ENCODE data around the gene CMTM6. TPM values are rescaled to one million over a fixed set of nuclear protein-coding genes. Genes with fewer than 3 reads are reported as not detected.
"Not testable (repeated sequence)": the region's sequence is repeated elsewhere in the genome, so short reads cannot be mapped to it uniquely, and the experiment has no call there.

Gene CMTM6, protein sequence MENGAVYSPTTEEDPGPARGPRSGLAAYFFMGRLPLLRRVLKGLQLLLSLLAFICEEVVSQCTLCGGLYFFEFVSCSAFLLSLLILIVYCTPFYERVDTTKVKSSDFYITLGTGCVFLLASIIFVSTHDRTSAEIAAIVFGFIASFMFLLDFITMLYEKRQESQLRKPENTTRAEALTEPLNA
- total RNA-seq (2014; rRNA removed; shearing (Covaris generic)): 78.7 and 81.7 TPM in 2 replicates
- 56.2 and 75.3 TPM in 2 replicates for polyA plus RNA-seq (2015; cell fraction: cytosol; rRNA removed)
- polyA plus RNA-seq (2015; cell fraction: nucleus; rRNA removed): 14.6 and 16.3 TPM in 2 replicates

GRCh38 chr3:32502118-32502945 lies at the start of gene CMTM6:
CMTM6 (minus strand) TSS chr3:32502852; CDS start chr3:32502745, 107 bp downstream.
- DNase-seq (ENCODE audit: low read depth, low spot score): peak; percentile 78
- in situ Hi-C loops (cut with HindIII; ENCODE audit: low pct_unique_long_range_greater_than_20kb, low sequenced_read_pairs): no loop called here

GRCh38 chr3:32552013-32552412 lies 49.4 kb upstream of the CMTM6 start:
- no peak for DNase-seq (ENCODE audit: low read depth, low spot score)
- in situ Hi-C loops (cut with HindIII; ENCODE audit: low pct_unique_long_range_greater_than_20kb, low sequenced_read_pairs): no loop called here

DNA sequence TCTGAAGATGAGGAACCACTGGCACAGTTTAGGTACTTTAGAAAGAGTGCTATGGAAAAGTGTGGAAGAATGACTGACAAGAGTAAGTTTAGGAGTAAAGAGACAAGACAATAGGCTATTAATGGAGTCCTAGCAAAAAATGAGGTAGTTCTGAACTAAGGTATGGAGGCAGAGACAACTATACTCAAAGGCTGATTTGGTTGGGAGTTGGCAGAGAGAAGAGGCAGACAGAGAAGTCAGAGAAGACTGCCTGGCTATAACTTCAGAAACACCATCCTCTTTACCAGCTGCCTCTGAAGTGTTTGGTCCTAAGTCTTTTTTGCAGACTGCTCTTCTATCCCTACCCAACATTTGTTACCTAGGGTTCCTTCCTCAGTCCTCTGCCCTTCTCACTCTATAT lies 48.8 kb upstream of the CMTM6 start:
- in situ Hi-C loops (cut with HindIII; ENCODE audit: low pct_unique_long_range_greater_than_20kb, low sequenced_read_pairs): no loop called here
- DNase-seq (ENCODE audit: low read depth, low spot score): no peak

DNA sequence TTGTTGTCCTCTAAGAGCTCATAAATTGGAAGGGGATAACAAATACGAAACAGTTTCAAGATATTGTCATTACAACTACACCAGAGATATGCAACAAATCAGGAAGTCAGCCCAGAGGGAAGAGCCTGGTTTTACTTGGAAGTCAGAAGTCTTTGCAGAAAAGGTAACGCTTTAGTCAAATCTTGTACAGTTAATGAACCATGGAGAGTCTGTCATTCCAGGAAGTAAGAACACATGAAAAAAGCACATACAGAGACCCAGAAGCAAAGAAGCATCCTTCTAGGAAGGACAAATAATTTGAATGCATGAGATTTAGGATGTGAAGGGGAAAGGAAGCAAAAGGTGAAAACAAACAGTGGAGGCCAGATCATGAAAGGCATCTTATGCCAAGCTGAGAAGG lies 48.4 kb upstream of the CMTM6 start:
- no peak for DNase-seq (ENCODE audit: low read depth, low spot score)
- in situ Hi-C loops (cut with HindIII; ENCODE audit: low pct_unique_long_range_greater_than_20kb, low sequenced_read_pairs): no loop called here

- no peak for DNase-seq (ENCODE audit: low read depth, low spot score)
- in situ Hi-C loops (cut with HindIII; ENCODE audit: low pct_unique_long_range_greater_than_20kb, low sequenced_read_pairs): no loop called here
Measured at GRCh38 chr3:32545305-32545704, 42.7 kb upstream of the CMTM6 start.

DNA sequence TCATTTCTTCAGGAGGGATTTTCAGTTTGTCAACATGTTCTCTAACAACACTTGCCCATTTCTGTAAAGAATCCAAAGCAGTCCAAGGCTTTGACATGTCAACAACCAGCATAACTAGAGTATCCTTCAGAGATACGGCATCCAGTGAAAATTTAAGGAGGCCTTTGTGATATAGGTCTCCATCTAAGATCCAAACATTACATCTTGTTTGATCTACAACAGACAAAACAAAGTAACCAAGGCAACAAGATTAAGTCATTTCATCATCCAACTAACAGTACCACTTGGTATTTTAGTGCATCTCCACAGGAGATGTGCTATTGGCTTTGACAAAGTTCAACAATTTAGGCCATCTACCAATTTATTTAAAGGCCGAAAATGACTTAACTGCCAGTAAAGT lies 42.2 kb upstream of the CMTM6 start:
- DNase-seq (ENCODE audit: low read depth, low spot score): no peak
- in situ Hi-C loops (cut with HindIII; ENCODE audit: low pct_unique_long_range_greater_than_20kb, low sequenced_read_pairs): no loop called here

- in situ Hi-C loops (cut with HindIII; ENCODE audit: low pct_unique_long_range_greater_than_20kb, low sequenced_read_pairs): no loop called here
- no peak for DNase-seq (ENCODE audit: low read depth, low spot score)
Measured at GRCh38 chr3:32542807-32543206, 40.2 kb upstream of the CMTM6 start.

- DNase-seq (ENCODE audit: low read depth, low spot score): peak; percentile 83
- in situ Hi-C loops (cut with HindIII; ENCODE audit: low pct_unique_long_range_greater_than_20kb, low sequenced_read_pairs): no loop called here
Measured at GRCh38 chr3:32540899-32541298, 38.2 kb upstream of the CMTM6 start.

DNA sequence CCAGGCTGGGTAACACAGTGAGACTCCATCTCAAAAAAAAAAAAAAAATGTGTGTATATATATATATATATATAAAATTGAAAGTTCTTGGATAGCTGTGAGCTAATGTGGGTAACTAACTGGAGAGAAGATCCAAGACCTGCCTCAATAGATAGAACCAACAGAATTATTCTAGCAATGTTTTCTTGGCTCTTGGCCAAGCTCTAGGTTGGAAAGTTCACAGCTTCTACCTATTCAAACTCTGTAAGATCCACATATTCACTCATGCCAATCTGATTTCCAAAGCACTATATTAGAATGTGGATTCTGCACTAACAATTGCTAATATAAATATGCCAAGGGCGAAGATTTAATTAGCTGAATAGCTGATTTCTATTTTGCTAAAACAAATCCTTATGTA lies 29.8 kb upstream of the CMTM6 start:
- in situ Hi-C loops (cut with HindIII; ENCODE audit: low pct_unique_long_range_greater_than_20kb, low sequenced_read_pairs): no loop called here
- DNase-seq (ENCODE audit: low read depth, low spot score): no peak

GRCh38 chr3:32531010-32531647 lies 28.5 kb upstream of the CMTM6 start:
- in situ Hi-C loops (cut with HindIII; ENCODE audit: low pct_unique_long_range_greater_than_20kb, low sequenced_read_pairs): no loop called here
- DNase-seq (ENCODE audit: low read depth, low spot score): no peak

GRCh38 chr3:32525720-32526119 lies 23.1 kb upstream of the CMTM6 start:
- in situ Hi-C loops (cut with HindIII; ENCODE audit: low pct_unique_long_range_greater_than_20kb, low sequenced_read_pairs): no loop called here
- DNase-seq (ENCODE audit: low read depth, low spot score): no peak

GRCh38 chr3:32522682-32523081 lies 20.0 kb upstream of the CMTM6 start:
- DNase-seq (ENCODE audit: low read depth, low spot score): no peak
- in situ Hi-C loops (cut with HindIII; ENCODE audit: low pct_unique_long_range_greater_than_20kb, low sequenced_read_pairs): no loop called here

GRCh38 chr3:32518921-32519320 lies 16.3 kb upstream of the CMTM6 start:
- in situ Hi-C loops (cut with HindIII; ENCODE audit: low pct_unique_long_range_greater_than_20kb, low sequenced_read_pairs); DNase-seq (ENCODE audit: low read depth, low spot score): not testable (repeated sequence)

DNA sequence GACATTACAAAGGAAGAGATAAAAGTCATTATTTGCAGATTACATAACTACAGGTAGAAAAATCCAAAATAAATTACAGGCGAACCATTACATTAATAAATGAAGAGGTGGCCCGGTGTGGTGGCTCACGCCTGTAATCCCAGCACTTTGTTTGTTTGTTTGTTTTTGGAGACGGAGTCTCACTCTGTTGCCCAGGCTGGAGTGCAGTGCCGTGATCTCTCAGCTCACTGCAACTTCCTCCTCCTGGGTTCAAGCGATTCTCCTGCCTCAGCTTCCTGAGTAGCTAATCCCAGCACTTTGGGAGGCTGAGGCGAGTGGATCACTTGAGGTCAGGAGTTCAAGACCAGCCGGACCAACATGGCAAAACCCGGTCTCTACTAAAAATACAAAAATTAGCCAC lies 14.1 kb upstream of the CMTM6 start:
- DNase-seq (ENCODE audit: low read depth, low spot score); in situ Hi-C loops (cut with HindIII; ENCODE audit: low pct_unique_long_range_greater_than_20kb, low sequenced_read_pairs): not testable (repeated sequence)

- DNase-seq (ENCODE audit: low read depth, low spot score): no peak
- in situ Hi-C loops (cut with HindIII; ENCODE audit: low pct_unique_long_range_greater_than_20kb, low sequenced_read_pairs): no loop called here
Measured at GRCh38 chr3:32511005-32511404, 8.4 kb upstream of the CMTM6 start.

DNA sequence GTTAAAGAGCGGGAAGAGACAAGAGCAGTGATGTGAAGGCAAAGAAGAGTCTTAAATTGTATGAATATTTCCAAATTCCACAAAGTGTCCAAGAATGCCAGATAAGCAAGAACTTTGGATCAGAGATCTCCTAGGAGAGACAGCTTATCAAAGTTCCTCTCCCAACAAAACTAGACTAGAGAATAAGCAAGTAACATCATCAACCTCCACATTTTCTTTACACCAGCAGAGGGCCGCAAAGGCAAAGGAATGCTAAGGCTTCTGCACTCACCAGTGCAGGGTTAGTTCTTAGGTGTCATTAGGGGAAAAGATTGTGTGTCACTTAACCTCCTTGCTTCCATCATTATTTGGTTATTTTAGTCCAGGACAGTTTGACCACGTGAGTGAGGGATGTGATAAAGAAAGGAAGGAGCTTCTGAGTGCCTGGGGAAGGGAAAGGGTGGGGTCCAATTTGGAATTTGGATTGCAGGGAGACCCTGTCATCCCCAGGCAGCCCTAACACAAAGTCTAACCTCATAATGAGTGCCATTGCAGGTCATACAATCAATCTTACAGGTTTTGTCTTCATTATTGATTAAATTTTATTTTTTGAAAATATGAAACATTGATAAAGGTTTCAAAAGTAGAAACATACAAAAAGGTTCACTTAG lies 7.5 kb upstream of the CMTM6 start:
- in situ Hi-C loops (cut with HindIII; ENCODE audit: low pct_unique_long_range_greater_than_20kb, low sequenced_read_pairs): no loop called here
- peak; percentile 86 for DNase-seq (ENCODE audit: low read depth, low spot score)

DNA sequence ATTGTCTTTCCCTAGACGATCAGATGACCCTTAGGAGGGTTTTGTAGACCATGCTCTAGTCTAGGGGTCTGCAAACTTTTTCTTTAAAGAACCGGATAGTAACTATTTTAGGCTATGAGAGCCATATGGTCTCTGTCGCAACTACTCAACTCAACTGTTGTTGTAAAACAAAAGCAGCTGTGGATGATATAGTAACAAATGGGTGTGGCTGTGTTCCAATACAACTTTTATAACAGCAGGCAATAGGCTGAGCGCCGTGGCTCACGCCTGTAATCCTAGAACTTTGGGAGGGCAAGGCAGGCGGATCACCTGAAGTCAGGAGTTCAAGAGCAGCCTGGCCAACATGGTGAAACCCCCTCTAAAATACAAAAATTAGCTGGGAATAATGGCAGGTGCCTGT lies 6.1 kb upstream of the CMTM6 start:
- in situ Hi-C loops (cut with HindIII; ENCODE audit: low pct_unique_long_range_greater_than_20kb, low sequenced_read_pairs): no loop called here
- DNase-seq (ENCODE audit: low read depth, low spot score): no peak

DNA sequence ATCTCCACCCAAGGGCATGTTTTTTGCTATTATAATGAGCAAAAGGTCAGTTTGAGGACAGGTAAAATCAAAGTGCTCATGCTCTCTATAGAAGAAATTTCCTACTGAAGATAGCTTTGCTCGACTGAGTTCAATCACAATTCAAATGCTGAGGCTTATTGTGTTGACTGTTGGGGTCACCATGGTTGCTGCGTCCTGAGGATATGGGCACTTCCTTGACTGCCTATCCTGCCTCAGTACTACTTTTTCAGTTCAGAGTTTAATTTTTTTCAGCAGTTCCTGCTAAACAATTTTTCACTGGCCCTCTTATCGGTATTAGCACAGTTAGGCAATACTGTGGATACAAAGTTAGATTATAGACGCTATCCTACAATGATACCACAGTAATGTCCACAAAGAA lies 3.8 kb upstream of the CMTM6 start:
- in situ Hi-C loops (cut with HindIII; ENCODE audit: low pct_unique_long_range_greater_than_20kb, low sequenced_read_pairs): no loop called here

More for the DNA sequence above, 3.8 kb upstream of the CMTM6 start:
- DNase-seq (ENCODE audit: low read depth, low spot score): no peak

Measured in SK-MEL-5 (cell line).